Mucosa of rectum (tissue), 2 donors: Measurements from ENCODE around the gene ECE1.
A peak's percentile ranks its signal among the peaks of the same experiment; 100 is the strongest.
"Not testable (repeated sequence)": the region's sequence is repeated elsewhere in the genome, so short reads cannot be mapped to it uniquely, and the experiment has no call there.

Source experiments
- H3K27ac ChIP-seq, 2 donors: one replicate each; pipeline ENCODE4 v1.7.0; 2013; ENCODE audit warnings: inconsistent platforms in 2 of 2, low read depth in 2 of 2, low read length in 2 of 2
- H3K27me3 ChIP-seq, 2 donors: one replicate each; pipeline ENCODE4 v1.7.0; 2013; ENCODE audit warnings: low read length in 2 of 2; ENCODE audit not compliant: control insufficient read depth in 2 of 2, insufficient read depth in 2 of 2
- H3K36me3 ChIP-seq, 2 donors: one replicate each; pipeline ENCODE4 v1.7.0; 2013; ENCODE audit warnings: low read length in 2 of 2; ENCODE audit not compliant: control insufficient read depth in 2 of 2, insufficient read depth in 2 of 2
- H3K4me1 ChIP-seq, 2 donors: one replicate each; pipeline ENCODE4 v1.7.0; 2013; ENCODE audit warnings: low read length in 2 of 2, mild to moderate bottlenecking in 1 of 2; ENCODE audit not compliant: control insufficient read depth in 2 of 2, insufficient read depth in 2 of 2
- H3K4me3 ChIP-seq, 2 donors: one replicate each; pipeline ENCODE4 v1.7.0; 2013; ENCODE audit warnings: low read length in 2 of 2
- H3K9ac ChIP-seq, 2 donors: one replicate each; pipeline ENCODE4 v1.7.0; 2013; ENCODE audit warnings: low read length in 2 of 2, low read depth in 1 of 2, mild to moderate bottlenecking in 1 of 2
- H3K9me3 ChIP-seq, 2 donors: one replicate each; pipeline ENCODE4 v1.7.0; 2013; ENCODE audit warnings: low read length in 2 of 2; ENCODE audit not compliant: control insufficient read depth in 2 of 2
- donor health status: healthy.
- donor health status: Normal muscosa, but diverticular disease.

ECE1 gene

DNA sequence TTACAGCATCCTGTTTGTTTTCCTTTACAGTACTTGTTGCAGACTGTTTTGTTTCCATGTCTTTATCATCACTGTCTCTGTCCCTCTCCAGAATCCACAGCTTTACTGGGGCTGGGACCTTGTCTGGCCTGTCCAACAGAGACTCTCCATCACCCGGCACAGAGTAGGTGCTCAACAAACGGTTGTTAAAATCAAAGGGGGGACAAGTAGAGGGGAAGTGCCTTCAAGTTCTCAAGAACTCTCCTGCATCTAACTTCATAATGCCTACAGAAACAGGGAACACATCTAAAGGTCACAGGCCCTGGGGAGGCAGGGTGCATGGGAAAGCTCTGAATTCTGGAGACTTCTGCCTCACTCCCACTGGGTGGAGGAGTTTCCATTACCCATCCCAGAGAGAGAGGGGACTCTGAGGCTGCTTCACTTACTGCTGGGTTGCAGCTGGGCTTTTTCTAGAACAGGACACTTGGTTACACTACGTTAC, 2.3 kb upstream of the ECE1 start:
- Histone ChIP-seq H3K36me3 (no peaks in the 10 kb centered on the region), H3K4me3 (peak overlapping the region in 1 of 2 donors; percentile 26), H3K27ac (peak overlapping the region in 1 of 2 donors; percentile 84), H3K9me3 (no peaks in the 10 kb centered on the region), H3K27me3 (no peaks in the 10 kb centered on the region), H3K9ac (peak overlapping the region in 1 of 2 donors; percentile 24), H3K4me1 (peaks cover 41 to 44% of the 10 kb centered on the region in 2 donors)

DNA sequence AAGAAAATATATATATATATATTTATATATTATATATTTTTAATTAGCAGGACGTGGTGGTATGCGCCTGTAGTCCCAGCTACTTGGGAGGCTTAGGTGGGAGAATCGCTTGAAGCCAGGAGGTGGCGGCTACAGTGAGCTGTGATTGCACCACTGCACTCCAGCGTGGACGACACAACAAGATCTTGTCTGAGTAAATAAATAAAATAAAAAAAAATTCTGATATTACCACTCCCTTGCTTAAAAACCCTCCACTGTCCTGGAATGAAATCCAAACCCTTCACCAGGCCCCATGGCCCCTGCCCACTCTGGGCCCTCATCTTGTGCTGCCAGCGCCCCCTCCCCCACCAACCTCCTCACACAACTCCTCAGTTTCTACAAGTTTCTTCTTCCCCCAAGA, 1.7 kb upstream of the ECE1 start:
- Histone ChIP-seq H3K4me1 (peaks cover 41 to 44% of the 10 kb centered on the region in 2 donors), H3K27ac (peak overlapping the region in 1 of 2 donors; percentile 84), H3K4me3 (no peak overlapping the region)

DNA sequence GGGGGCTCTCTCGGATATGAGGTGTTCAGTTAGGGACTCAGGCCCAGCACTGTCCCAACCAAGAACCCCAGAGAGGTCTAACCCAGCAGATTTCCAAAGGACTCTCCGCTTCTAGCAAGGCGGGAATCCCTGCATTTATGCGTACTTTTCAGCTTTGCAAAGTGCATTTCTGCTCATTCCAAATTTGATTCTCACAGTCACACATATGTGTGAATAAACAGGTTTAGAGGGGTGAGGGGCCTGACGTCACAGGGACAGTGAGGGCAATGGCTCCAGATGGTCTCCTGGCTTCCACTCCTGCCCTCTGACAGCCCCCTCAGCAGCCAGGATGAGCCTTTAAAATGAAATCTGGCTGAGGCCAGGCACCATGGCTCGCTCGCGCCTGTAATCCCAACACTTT, 921 bp upstream of the ECE1 start:
- Histone ChIP-seq H3K9me3 (no peaks in the 10 kb centered on the region), H3K36me3 (no peaks in the 10 kb centered on the region), H3K27ac (peak overlapping the region in 1 of 2 donors; percentile 67), H3K4me1 (peaks cover 41 to 44% of the 10 kb centered on the region in 2 donors), H3K4me3 (no peak overlapping the region), H3K9ac (no peak overlapping the region), H3K27me3 (no peaks in the 10 kb centered on the region)

More for the DNA sequence above, 1.7 kb upstream of the ECE1 start:
- H3K9me3 ChIP-seq = no peaks in the 10 kb centered on the region
- no peaks in the 10 kb centered on the region for H3K36me3 ChIP-seq
- H3K27me3 ChIP-seq = no peaks in the 10 kb centered on the region
- peak overlapping the region in 1 of 2 donors; percentile 24 for H3K9ac ChIP-seq

DNA sequence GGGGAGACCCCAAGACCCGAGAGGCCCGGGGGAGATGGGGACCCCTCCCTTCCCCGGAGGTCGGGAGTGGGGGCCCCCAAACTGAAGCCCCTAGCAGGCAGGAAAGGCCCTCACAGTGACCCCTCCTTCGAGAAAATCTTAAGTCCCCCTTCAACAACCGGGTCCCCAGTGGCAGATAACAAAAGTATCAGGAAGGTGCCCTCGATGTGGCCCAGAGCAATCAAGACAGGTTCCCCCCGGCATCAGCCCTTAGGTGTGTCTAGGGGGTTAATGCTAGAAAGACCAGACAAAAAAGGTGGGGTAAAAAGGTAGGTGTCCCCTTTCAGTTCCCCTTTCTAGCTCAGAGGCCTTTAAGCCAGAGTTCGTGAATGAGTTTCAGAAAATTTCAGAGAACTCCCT, 282 bp upstream of the ECE1 start:
- peak overlapping the region in 1 of 2 donors; percentile 67 for H3K27ac ChIP-seq

DNA sequence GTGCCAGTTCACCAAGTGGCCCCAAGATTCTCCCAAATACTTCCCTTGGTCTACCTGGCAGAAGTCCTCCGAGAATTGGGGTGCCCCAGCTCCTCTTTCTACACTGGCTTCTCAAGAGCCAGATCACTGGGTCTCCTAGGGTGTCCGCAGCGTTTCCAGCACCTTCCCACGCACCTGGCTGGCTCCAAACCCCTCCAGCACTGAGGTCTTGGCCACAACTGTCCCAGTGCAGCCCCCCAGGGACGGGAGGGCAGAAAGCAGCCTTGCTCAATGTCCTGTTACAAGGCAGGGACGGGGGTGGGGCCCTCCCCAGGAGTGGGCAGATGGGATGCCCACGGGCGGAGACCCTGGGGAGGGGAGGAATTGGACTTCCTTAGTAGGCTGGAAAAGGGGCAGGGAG, 1.1 kb downstream of the ECE1 start:
- Histone ChIP-seq H3K9ac (peak overlapping the region; percentile 52 to 55), H3K27ac (peak overlapping the region; percentile 50 to 57), H3K4me1 (peaks cover 31 to 40% of the 10 kb centered on the region in 2 donors), H3K4me3 (peak overlapping the region; percentile 74), H3K36me3 (peaks cover under 1% of the 10 kb centered on the region in 2 donors), H3K27me3 (no peaks in the 10 kb centered on the region), H3K9me3 (no peaks in the 10 kb centered on the region)

More for the DNA sequence above, 282 bp upstream of the ECE1 start:
- Histone ChIP-seq H3K9ac (peak overlapping the region; percentile 24 to 58), H3K4me1 (peaks cover 41 to 44% of the 10 kb centered on the region in 2 donors), H3K36me3 (no peaks in the 10 kb centered on the region), H3K27me3 (no peaks in the 10 kb centered on the region), H3K4me3 (peak overlapping the region; percentile 61 to 64), H3K9me3 (no peaks in the 10 kb centered on the region)

DNA sequence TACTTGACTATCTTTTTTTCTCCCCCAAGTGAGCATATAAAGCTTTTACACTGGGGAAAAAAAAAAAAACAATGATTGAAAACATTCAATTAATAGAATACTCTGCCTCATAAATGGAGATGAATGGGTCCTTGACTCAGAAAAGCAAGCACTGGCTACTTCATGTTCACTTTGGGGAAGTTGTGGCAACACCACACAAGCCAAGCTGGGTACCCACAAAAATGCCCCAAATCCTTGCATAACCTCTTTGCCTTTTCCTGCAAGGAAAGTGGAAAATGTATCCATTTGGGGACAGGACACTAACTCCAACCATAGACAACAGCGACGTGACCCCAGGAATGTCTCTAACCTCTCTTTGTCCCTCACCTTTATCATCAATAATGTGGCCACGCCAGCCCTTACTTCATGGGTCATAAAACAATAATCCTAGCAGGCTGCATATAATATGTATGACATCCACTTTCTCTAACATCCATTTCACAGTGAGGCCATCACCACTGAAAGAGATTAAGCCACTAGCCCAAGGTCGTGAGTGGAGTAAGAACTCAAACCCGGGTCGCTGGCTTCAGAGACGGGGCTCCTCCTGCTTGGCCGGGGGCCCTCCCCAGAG, 2.3 kb downstream of the ECE1 start:
- Histone ChIP-seq H3K9me3 (no peaks in the 10 kb centered on the region), H3K27ac (peak overlapping the region; percentile 18 to 57), H3K9ac (no peak overlapping the region), H3K36me3 (peaks cover 4 to 5% of the 10 kb centered on the region in 2 donors), H3K27me3 (no peaks in the 10 kb centered on the region), H3K4me3 (no peak overlapping the region), H3K4me1 (peaks cover 20 to 32% of the 10 kb centered on the region in 2 donors)

DNA sequence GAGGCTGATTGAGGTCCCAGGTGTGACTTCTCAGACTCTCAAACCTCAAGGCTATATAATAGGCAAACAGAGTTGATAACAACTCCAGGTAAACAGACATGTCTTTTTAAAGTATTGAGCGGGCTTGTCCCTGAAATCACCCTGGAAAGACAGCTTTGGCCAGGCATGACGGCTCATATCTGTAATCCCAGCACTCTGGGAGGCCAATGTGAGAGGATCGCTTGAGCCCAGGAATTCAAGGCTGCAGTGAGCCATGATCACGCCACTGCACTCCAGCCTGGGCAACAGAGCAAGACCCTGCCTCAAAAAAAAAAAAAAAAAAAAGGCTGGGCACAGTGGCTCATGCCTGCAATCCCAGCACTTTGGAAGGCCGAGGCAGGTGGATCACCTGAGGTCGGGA, 4.9 kb downstream of the ECE1 start:
- H3K4me1 ChIP-seq = peaks cover 17 to 22% of the 10 kb centered on the region in 2 donors

DNA sequence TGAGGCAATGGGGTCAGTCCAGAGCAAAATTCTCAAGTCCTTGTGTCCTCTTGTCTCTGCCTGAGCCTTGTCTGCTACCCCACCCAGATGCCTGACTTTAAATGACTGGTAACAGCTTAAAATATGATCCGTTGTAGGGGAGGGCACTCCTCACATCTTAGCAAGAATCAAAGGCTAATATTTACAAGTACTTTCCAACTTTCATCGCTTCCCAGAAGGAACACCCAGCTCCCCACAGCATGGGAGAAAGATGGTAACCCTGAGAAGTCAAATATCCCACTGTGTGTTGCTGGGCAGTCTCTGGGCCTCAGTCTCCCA, 5.2 kb downstream of the ECE1 start:
- Histone ChIP-seq H3K9ac (no peak overlapping the region), H3K4me3 (no peak overlapping the region), H3K9me3 (no peaks in the 10 kb centered on the region), H3K4me1 (peaks cover 19 to 26% of the 10 kb centered on the region in 2 donors), H3K27ac (no peak overlapping the region), H3K36me3 (peaks cover 4 to 5% of the 10 kb centered on the region in 2 donors), H3K27me3 (no peaks in the 10 kb centered on the region)

More for the DNA sequence above, 4.9 kb downstream of the ECE1 start:
- not testable (repeated sequence) for H3K27ac ChIP-seq, H3K9me3 ChIP-seq, H3K36me3 ChIP-seq, H3K9ac ChIP-seq, H3K27me3 ChIP-seq, H3K4me3 ChIP-seq

DNA sequence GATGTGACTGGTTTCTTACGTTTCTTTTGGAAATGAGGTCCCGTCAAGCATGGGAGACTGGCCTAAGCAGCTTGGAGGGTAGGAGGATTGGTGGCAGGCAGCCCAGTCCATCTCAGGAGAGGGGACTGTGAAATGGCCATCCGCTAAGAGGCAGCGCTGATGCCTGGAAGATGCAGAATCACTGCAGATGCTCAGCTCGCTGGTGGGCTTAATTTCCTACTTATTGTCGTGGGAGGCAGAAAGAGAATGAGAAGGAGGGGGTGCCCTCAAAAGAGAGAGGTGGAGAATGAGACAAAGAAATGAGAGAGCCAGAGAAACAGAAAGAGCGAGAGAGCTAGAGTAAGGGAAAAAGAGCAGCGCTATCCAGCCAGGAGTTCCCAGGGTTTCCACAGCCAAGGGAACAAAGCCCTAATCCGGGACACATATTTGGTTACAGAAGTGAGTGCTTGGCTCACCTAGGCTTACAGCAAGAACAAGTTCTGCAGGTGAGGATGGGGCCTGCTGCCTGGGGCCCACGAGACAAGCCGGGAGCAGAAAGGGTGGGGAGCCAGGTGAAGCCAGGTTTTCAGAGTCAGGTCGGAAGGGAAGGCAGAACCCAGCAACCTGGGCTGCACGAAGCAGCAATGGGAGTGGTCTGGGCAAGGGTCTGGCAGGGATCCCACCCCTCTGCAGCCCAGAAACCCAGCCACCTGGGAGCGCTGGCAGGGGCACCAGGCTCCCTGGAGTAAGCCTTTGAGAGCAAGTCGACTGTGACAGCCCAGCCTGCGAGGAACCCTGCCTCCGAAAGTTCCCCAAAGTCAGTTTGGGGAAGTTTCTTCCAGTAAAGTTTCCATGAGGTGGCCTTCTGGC, 5.8 kb downstream of the ECE1 start:
- H3K9ac ChIP-seq = no peak overlapping the region
- H3K27ac ChIP-seq = no peak overlapping the region
- no peaks in the 10 kb centered on the region for H3K9me3 ChIP-seq
- H3K4me1 ChIP-seq = peaks cover 23 to 28% of the 10 kb centered on the region in 2 donors
- H3K36me3 ChIP-seq = peaks cover 4 to 7% of the 10 kb centered on the region in 2 donors
- H3K27me3 ChIP-seq = no peaks in the 10 kb centered on the region
- H3K4me3 ChIP-seq = no peak overlapping the region

DNA sequence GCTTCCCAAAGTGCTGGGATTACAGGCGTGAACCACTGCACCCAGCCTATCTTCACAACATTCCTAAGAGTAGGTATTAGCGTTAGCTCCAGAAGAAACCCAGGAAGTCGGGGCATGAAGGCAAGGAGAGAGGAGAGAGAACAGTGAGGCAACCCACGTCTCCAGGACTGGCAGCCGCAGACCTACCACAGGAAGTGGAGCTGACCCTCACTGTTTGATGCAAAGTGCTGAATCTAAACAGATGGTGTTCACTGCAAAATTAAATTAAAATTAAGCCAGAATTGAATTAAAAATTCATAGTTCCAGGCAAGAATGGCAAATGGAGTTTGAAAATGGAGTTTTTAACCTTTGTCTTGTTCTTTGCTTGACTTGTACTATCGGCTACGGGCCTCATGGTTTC, 6.7 kb downstream of the ECE1 start:
- no peak overlapping the region for H3K27ac ChIP-seq
- no peaks in the 10 kb centered on the region for H3K27me3 ChIP-seq
- peaks cover 4 to 7% of the 10 kb centered on the region in 2 donors for H3K36me3 ChIP-seq
- H3K9ac ChIP-seq = no peak overlapping the region
- H3K4me3 ChIP-seq = no peak overlapping the region
- H3K9me3 ChIP-seq = no peaks in the 10 kb centered on the region
- H3K4me1 ChIP-seq = peaks cover 21 to 27% of the 10 kb centered on the region in 2 donors
